K562 (cell line): Measurements from ENCODE around the gene LZTS3. TPM values are rescaled to one million over a fixed set of nuclear protein-coding genes. Genes with fewer than 3 reads are reported as not detected.
A peak's percentile ranks its signal among the peaks of the same experiment; 100 is the strongest.

Experiments used
- ATAC-seq: fragments of 200-7000 bp; cut with Tn5 transposase; 3 replicates; pipeline ENCODE4 v1.9.1; 2020; ENCODE audit warnings: moderate library complexity
- BruUV-seq: library from RNA; stranded (reverse); fragments of 400-500 nt; replicated peaks from 2 replicates; lab custom pipeline; 2021; lab: Mats Ljungman, UMichigan
- CTCF ChIA-PET: fragments of 300-600 bp; formaldehyde crosslinking; extraction: SDS; loops from one replicate; lab custom pipeline; 2021; ENCODE audit warnings: low intra/inter-chr PET ratio; lab: Yijun Ruan, JAX
- POLR2A ChIA-PET: fragments of 300-600, 350-650 bp; sonication (Branson Sonifier 250); formaldehyde crosslinking; extraction: SDS; loops from one replicate; lab custom pipeline; 2021; ENCODE audit warnings: antibody characterized with exemption, inconsistent platforms; lab: Yijun Ruan, JAX
- DNase-seq, 4 experiments: peaks; one replicate each; pipeline versions ENCODE4 v3.0.0 to v3.0.0-alpha.2; 2011 to 2018; ENCODE audit warnings: low spot score in 3 of 4, mixed read lengths in 3 of 4; ENCODE audit errors: extremely low read depth in 1 of 4
- FAIRE-seq: peaks from 2 replicates; lab custom pipeline; 2011; peaks lifted over from hg19 to GRCh38; lab: Jason Lieb, UNC
- H2AFZ ChIP-seq: 2 replicates; pipeline ENCODE4 v1.6.0; 2011; ENCODE audit warnings: low read depth, low read length, control low read depth, inconsistent platforms
- H3K27ac ChIP-seq: fragments of 200-600 bp; 3 replicates; pipeline ENCODE4 v1.8.0; 2011; ENCODE audit warnings: low read depth, mild to moderate bottlenecking, control low read depth, inconsistent platforms, low read length, moderate library complexity, mixed read lengths; ENCODE audit errors: extremely low read depth
- H3K27me3 ChIP-seq, 2 experiments: fragments of 300-600 bp in 1 of 2; 2 replicates in 1 of 2; 3 replicates in 1 of 2; pipeline versions ENCODE4 v1.6.0 to v1.8.0; 2011; ENCODE audit warnings: inconsistent platforms in 2 of 2, low read length in 2 of 2, mild to moderate bottlenecking in 1 of 2, mixed read lengths in 1 of 2, moderate library complexity in 1 of 2; ENCODE audit not compliant: control insufficient read depth in 2 of 2, insufficient read depth in 2 of 2
- H3K36me3 ChIP-seq: fragments of 300-600 bp; 3 replicates; pipeline ENCODE4 v1.8.0; 2011; ENCODE audit warnings: mild to moderate bottlenecking, low read length, inconsistent platforms; ENCODE audit not compliant: control insufficient read depth, insufficient read depth
- H3K4me1 ChIP-seq, 2 experiments: fragments of 200-600 bp in 1 of 2; replicated peaks in 1 of 2; 2 replicates in 1 of 2; 3 replicates in 1 of 2; pipeline versions ENCODE4 v1.5.1 to v1.8.0; 2011; ENCODE audit warnings: inconsistent platforms in 2 of 2, low read length in 2 of 2, mild to moderate bottlenecking in 1 of 2, mixed read lengths in 1 of 2, moderate library complexity in 1 of 2; ENCODE audit not compliant: control insufficient read depth in 2 of 2, insufficient read depth in 2 of 2
- H3K4me2 ChIP-seq: 2 replicates; pipeline ENCODE4 v1.6.1; 2011; ENCODE audit warnings: low read length, control low read depth, inconsistent platforms, mixed read lengths; ENCODE audit not compliant: insufficient read depth
- H3K4me3 ChIP-seq: fragments of 200-600 bp; sonication (generic), shearing (Covaris generic); 2 replicates; pipeline ENCODE4 v1.5.1; 2016; ENCODE audit warnings: control low read depth, inconsistent platforms
- H3K79me2 ChIP-seq: fragments of 200-600 bp; 3 replicates; pipeline ENCODE4 v1.8.0; 2011; ENCODE audit warnings: low read length, inconsistent platforms; ENCODE audit not compliant: control insufficient read depth, insufficient read depth
- H3K9ac ChIP-seq, 2 experiments: 2 replicates each; pipeline versions ENCODE4 v1.6.0 to v1.6.1; 2011; ENCODE audit warnings: low read depth in 2 of 2, low read length in 2 of 2, control low read depth in 1 of 2, inconsistent platforms in 1 of 2, mild to moderate bottlenecking in 1 of 2, mixed read lengths in 1 of 2; ENCODE audit not compliant: insufficient read depth in 1 of 2
- H3K9me1 ChIP-seq: one replicate; pipeline ENCODE4 v1.6.0; 2011; ENCODE audit warnings: inconsistent platforms, mild to moderate bottlenecking, low read length, moderate library complexity; ENCODE audit not compliant: control insufficient read depth, insufficient read depth
- H3K9me3 ChIP-seq: replicated peaks from 2 replicates; pipeline ENCODE4 v1.5.1; 2011; ENCODE audit warnings: low read depth, low read length, inconsistent platforms; ENCODE audit not compliant: control insufficient read depth, insufficient read depth
- H4K20me1 ChIP-seq: replicated peaks from 2 replicates; pipeline ENCODE4 v1.6.1; 2011; ENCODE audit warnings: low read length, inconsistent platforms, mixed read lengths; ENCODE audit not compliant: control insufficient read depth, insufficient read depth
- BRF2 ChIP-seq: IDR thresholded peaks from 3 replicates; pipeline ENCODE4 v1.6.1; 2011; ENCODE audit warnings: borderline replicate concordance, mild to moderate bottlenecking; ENCODE audit not compliant: insufficient read length, insufficient read depth
- MLX ChIP-seq, 2 experiments: fragments of 450-650 bp in 1 of 2; sonication (generic) in 1 of 2; formaldehyde crosslinking; conservative IDR thresholded peaks; 2 replicates each; pipeline versions ENCODE4 v1.4.0 to v1.8.1; 2020 to 2022; ENCODE audit warnings: mild to moderate bottlenecking in 1 of 2, missing genetic modification reagents in 1 of 2
- MYBL2 ChIP-seq, 2 experiments: fragments of 450-650 bp in 1 of 2; sonication (generic) in 1 of 2; formaldehyde crosslinking in 1 of 2; IDR thresholded peaks; 2 replicates each; pipeline versions ENCODE4 v1.6.1 to v1.8.1; 2017 to 2022; ENCODE audit warnings: borderline replicate concordance in 1 of 2, inconsistent platforms in 1 of 2, low read depth in 1 of 2, mild to moderate bottlenecking in 1 of 2, missing genetic modification reagents in 1 of 2, moderate library complexity in 1 of 2
- NFE2L1 ChIP-seq: fragments of 450-650 bp; IDR thresholded peaks from 2 replicates; pipeline ENCODE4 v1.6.1; 2016; ENCODE audit warnings: missing genetic modification characterization, low read depth, mild to moderate bottlenecking, missing compliant biosample characterization, moderate library complexity, borderline replicate concordance
- POLR2B ChIP-seq: fragments of 450-650 bp; IDR thresholded peaks from 2 replicates; pipeline ENCODE4 v1.6.1; 2018; ENCODE audit warnings: low read depth; ENCODE audit not compliant: partially characterized antibody
- POLR3G ChIP-seq: IDR thresholded peaks from 2 replicates; pipeline ENCODE4 v1.6.1; 2011; ENCODE audit not compliant: insufficient read length, insufficient replicate concordance; ENCODE audit errors: extremely low read depth
- PTTG1 ChIP-seq: fragments of 450-650 bp; IDR thresholded peaks from 2 replicates; pipeline ENCODE4 v1.6.1; 2016; ENCODE audit warnings: low read depth, mild to moderate bottlenecking, missing genetic modification characterization, missing compliant biosample characterization
- TSC22D4 ChIP-seq: fragments of 450-650 bp; IDR thresholded peaks from 2 replicates; pipeline ENCODE4 v1.6.1; 2016; ENCODE audit warnings: missing genetic modification characterization, missing biosample characterization, control low read depth
- UBTF ChIP-seq, 2 experiments: IDR thresholded peaks; 2 replicates each; pipeline ENCODE4 v1.6.1; 2012; ENCODE audit warnings: improper control_type of control experiment in 2 of 2, low read depth in 2 of 2, low read length in 2 of 2, borderline replicate concordance in 1 of 2
- ZNF655 ChIP-seq: fragments of 250-450 bp; sonication (Bioruptor Pico); IDR thresholded peaks from 2 replicates; pipeline ENCODE4 v1.5.0; 2021
- WGBS: fragments of 100-300 bp; shearing (Covaris generic); methylation state at CpG from one replicate; pipeline ENCODE4 v1.1.6; 2016; ENCODE audit warnings: low coverage, mixed read lengths; ENCODE audit not compliant: insufficient coverage; ENCODE audit errors: missing lambda C conversion rate; 5-methylcytosine and 5-hydroxymethylcytosine counted together
- in situ Hi-C: fragments of 300-500 bp; cut with MboI; formaldehyde crosslinking; loops from 4 replicates; pipeline ENCODE4 v1.15.0; 2018; ENCODE audit warnings: inconsistent platforms, mixed read lengths
- intact Hi-C: fragments of 100-400 bp; cut with micrococcal nuclease; formaldehyde crosslinking; loops from 2 replicates; pipeline ENCODE4 v1.14.2; 2022
- polyA plus RNA-seq, 8 experiments: library from polyadenylated mRNA; depleted of rRNA in 4 of 8; stranded (reverse) in 5 of 8; unstranded in 3 of 8; fragments of >200 nt; fragmentation: Nextera tagmentation in 2 of 8; fragmentation: Illumina TruSeq in 1 of 8; extraction: Ambion mirVana in 2 of 8; extraction: Trizol in 1 of 8; gene quantifications; 2 replicates each; pipeline versions ENCODE4 v1.2.1 to v1.2.3, GENCODE V29; 2011 to 2014; ENCODE audit warnings: inconsistent platforms in 1 of 8, missing spikeins in 1 of 8
- total RNA-seq, 7 experiments: library from RNA; depleted of rRNA in 6 of 7; stranded (reverse); fragments of >200 nt in 6 of 7; fragmentation: Illumina TruSeq in 2 of 7; extraction: Trizol in 2 of 7; gene quantifications; 2 replicates each; pipeline versions ENCODE4 v1.2.1 to v1.2.3, GENCODE V29; 2011 to 2021; ENCODE audit warnings: low replicate concordance in 1 of 7

The LZTS3 gene
- total and polyA plus RNA-seq, 9 of the 15 experiments (the other 6 are each of a cell fraction or from before 2014, with no cell fraction given) = 0.07 to 2.9 (median 2.0) TPM

GRCh38 chr20:3209257-3209945 lies 36.1 kb upstream of the LZTS3 start, which contains the start of gene ITPA:
Gene ITPA (plus strand): TSS chr20:3209498. CDS start chr20:3209552, 54 bp downstream.
- TSS peak; percentile 84 for BruUV-seq
- TF ChIP-seq ZNF655 (CRISPR knock-in tag) (no peak), TSC22D4 (tag) (no peak), POLR3G (no peak), MYBL2 (IDR thresholded peaks at IDR 0.05; ENCODE audit: low read depth) (no peak), MYBL2 (CRISPR knock-in tag; IDR thresholded peaks at IDR 0.05; ENCODE audit: borderline replicate concordance) (no peak), UBTF (IDR thresholded peaks at IDR 0.05; ENCODE audit: borderline replicate concordance in 1 of 2, low read depth in 2 of 2, low read length in 2 of 2) (no peak), BRF2 (no peak), MLX (CRISPR knock-in tag; conservative IDR thresholded peaks at IDR 0.05) (no peak), PTTG1 (tag) (no peak), NFE2L1 (no peak), POLR2B (peak; percentile 70)

More at GRCh38 chr20:3209257-3209945, 36.1 kb upstream of the LZTS3 start, which contains the start of gene ITPA:
- Histone ChIP-seq H3K79me2 (peaks cover 46% of the 10 kb centered on the region), H3K9me1 (no peaks in the 10 kb centered on the region), H3K9me3 (no peaks in the 10 kb centered on the region), H3K4me1 (peaks cover 7 to 16% of the 10 kb centered on the region in 2 experiments; a peak in 4 of 5 replicates), H3K4me2 (peak within 1 kb of the TSS; percentile 99), H4K20me1 (no peaks in the 10 kb centered on the region), H3K4me3 (peak within 1 kb of the TSS; percentile 99), H3K36me3 (peaks cover 17% of the 10 kb centered on the region; the same call in 2 of the 3 replicates), H3K9ac (peak within 1 kb of the TSS; percentile 85 to 96), H2AFZ (peak within 1 kb of the TSS; percentile 95), H3K27ac (peak within 1 kb of the TSS; percentile 90), H3K27me3 (no peaks in the 10 kb centered on the region)
- in situ Hi-C loops = no loop called here
- FAIRE-seq (peak; percentile 84), DNase-seq (peak; percentile 68 to 76 (median 71)), ATAC-seq (peak; percentile 73)
- POLR2A ChIA-PET = interaction anchor here (0.6 to 1.1 kb wide), 3 partner anchors 20 to 37 kb away, joined by 3 to 5 read pairs (median 3); no protein-coding TSS in a partner anchor
- CTCF ChIA-PET = no interaction called here
- WGBS = under 1% methylated on average over 32 of the region's 48 CpGs
- intact Hi-C loops = no loop called here
